Kidney glomerular epithelial cell (primary cell): Measurements from ENCODE around the gene OR9A4.

ENCODE experiments used
- DNase-seq: peaks from one replicate; lab custom pipeline; 2025; lab: John Stamatoyannopoulos, UW

Gene OR9A4

DNA sequence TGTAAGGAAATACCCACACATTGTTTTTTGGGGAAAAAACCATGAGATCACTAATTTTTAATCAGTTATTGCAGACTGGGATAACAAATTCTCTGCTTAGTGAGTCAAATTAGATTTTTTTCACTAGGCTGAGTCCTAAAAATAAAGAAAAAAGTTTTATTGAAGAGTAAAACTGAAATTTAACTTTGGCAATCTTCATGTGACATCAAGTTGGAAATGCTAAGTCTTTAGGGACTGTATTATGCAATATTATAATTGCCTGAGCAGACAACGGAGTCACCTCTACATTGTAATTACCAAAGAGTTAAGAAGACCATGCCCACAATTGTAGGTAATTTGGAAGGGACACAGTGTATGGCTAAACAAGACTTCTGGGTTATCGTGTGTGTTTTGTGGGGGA is 32.8 kb downstream of the OR9A4 start:
- no peak for DNase-seq

DNA sequence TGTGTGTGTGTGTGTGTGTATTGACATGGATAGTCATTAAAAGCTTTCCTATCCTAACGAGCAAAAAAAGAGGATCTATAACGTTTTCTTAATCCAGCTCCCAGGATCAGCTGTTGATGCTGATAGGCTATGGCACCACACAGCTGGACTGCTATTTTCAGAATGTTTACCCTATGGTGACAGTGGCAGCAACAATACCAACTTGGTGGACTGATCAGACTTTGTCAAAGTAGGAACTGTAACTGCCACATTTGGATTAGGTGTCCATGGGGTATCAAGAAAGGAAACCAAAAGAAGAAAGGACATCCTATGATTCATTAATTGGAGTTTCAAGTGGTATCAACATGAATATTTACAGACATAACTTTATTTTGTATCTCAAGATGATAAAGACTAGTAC is 33.3 kb downstream of the OR9A4 start:
- no peak for DNase-seq

DNA sequence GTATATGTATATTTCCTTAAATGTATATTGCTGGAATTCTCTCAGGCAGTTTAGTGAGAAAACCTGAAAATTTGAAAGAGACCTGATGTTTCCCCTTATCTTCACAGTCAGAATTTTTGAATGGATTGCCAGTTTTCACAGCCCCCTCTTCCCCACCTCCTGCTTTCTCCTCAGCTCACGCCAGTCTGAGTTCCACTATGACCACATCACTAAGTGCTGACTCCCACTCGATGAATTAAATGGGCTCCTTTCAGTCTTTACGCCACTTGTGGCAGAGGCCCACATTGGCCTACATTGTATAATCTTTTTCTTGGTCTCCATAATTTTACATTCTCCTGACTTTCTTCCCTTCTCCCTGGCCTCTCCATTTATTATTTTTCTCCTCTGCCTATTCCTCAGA is 33.7 kb downstream of the OR9A4 start:
- DNase-seq: no peak

DNA sequence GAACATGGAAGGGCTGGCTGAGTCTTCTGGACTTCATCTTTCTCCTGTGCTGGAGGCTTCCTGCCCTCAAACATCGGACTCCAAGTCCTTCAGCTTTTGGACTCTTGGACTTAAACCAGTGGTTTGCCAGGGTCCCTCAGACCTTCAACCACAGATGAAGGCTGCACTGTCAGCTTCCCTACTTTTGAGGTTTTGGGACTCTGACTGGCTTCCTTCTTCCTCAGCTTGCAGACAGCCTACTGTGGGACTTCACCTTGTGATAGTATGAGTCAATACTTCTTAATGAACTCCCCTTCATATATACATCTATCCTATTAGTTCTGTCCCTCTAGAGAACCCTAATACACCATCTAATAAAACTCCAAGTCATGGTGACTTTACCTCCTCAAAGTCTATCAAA is 34.6 kb downstream of the OR9A4 start:
- no peak for DNase-seq

DNA sequence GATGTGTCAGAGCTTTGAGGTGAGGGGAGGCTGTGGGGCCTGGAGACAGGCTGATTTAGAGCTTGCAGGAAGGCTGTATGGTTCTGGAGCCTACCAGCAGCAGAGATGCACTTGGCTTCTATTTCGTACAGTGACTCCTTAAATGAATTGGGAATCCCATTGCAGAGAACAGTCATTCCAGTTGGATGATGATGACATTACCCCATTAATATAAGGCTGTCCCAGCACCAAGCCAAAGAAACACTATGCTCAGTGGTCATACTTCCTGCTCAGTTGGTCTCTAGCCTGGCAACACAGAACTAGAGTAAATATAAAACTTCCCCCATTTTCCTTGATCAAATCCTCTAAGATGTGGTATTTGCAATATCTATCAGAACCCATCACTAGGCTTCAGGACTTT is 36.3 kb downstream of the OR9A4 start:
- DNase-seq: no peak

DNA sequence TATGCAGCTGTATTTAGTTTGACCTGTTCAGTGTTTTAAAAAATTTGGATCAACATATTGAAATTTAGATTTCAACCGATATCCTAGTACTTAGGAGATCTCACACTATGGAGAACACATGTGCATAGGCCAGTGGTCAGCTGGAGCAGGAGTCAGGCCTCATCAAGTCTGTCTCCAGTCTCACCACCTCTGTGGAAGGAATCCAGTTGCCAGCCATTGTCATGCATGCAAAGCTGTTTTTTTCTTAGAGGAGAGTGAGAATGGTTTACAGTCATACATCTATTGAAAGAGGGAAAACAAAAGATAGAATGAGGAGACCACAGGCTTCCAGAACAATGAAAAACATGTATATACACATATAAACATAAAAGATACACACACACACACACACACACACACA is 38.1 kb downstream of the OR9A4 start:
- no peak for DNase-seq

DNA sequence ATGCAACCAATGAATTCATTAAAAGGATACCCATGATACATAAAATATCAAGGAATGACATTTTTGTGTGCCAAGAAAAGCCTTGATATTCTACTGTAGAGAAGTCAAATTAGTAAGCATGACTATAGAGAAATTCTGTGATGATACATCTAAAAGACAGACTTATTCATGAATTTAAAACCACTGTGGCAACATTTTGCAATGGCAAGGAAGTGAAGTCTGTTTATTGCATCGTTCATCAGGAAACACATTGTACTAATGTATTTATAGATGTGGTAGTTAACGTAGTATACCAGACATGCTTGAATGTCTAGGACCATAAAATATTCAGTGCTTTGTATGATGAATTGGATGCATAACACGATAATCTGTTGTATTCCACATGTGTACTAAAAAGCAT is 39.9 kb downstream of the OR9A4 start:
- no peak for DNase-seq

DNA sequence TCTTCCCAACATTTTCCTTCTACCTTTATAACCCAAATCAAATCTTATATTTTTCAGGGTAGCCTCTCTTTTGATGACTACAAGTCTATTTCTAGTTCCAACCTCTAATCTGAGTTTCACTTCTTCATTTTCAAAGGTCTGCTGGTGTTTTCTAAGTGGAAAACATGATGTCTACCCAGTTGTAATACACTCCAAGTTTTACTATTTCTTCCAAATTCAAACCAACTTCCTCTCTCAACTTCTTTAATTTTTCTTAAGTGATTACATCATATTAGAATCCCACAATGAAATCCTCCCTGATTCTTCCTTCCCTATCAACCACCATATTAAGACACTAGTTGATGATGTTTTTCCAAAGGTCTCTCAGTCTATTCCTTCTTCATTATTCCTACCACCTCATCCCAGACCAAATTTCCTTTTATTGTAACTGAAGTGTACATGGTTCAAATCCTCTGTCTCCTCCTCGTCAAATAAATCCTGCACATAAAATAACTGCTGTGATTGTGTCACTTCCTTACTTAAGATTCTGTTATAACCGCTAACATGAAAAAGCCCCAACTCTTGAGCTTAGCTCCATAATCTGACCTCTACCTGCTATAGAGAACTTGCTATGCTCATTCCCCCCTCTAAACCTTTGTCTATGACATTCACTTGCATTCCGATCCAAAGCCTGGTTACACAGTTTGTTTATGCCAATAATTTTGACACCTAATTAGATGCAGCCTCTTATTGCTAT is 44.7 kb downstream of the OR9A4 start:
- DNase-seq: no peak
